A549 (cell line): ENCODE measurements around the gene UNC13C. TPM values are rescaled to one million over a fixed set of nuclear protein-coding genes. Genes with fewer than 3 reads are reported as not detected.

Source experiments
- ATAC-seq, 2 experiments: fragments of 200-7000 bp in 1 of 2; fragments of >200 bp in 1 of 2; cut with Nextera tagmentation in 1 of 2; cut with Tn5 transposase in 1 of 2; 3 replicates each; pipeline versions ENCODE4 v1.8.0 to v1.9.1; 2018 to 2020; ENCODE audit warnings: mild to moderate bottlenecking in 1 of 2, moderate library complexity in 1 of 2
- CTCF ChIA-PET: fragments of 300-600 bp; sonication (Branson Sonifier 250); formaldehyde crosslinking; extraction: SDS; loops from one replicate; lab custom pipeline; 2021; ENCODE audit warnings: antibody characterized with exemption, inconsistent platforms; lab: Yijun Ruan, JAX
- POLR2A ChIA-PET: fragments of 350-600 bp; formaldehyde crosslinking; extraction: SDS; loops from one replicate; lab custom pipeline; 2021; ENCODE audit warnings: antibody characterized with exemption, inconsistent platforms; lab: Yijun Ruan, JAX
- DNase-seq, 2 experiments: peaks; one replicate each; pipeline versions ENCODE4 v3.0.0 to v3.0.0-alpha.2; 2011 to 2016; ENCODE audit warnings: low read depth in 1 of 2, low spot score in 1 of 2
- FAIRE-seq: peaks from 2 replicates; lab custom pipeline; 2011; peaks lifted over from hg19 to GRCh38; lab: Jason Lieb, UNC
- H3K27ac ChIP-seq, 2 experiments: fragments of >200 bp; sonication (Bioruptor Twin); formaldehyde crosslinking; 3 replicates each; pipeline ENCODE4 v1.5.1; 2016 to 2017
- H3K4me1 ChIP-seq: fragments of >200 bp; sonication (Bioruptor Twin); formaldehyde crosslinking; 3 replicates; pipeline ENCODE4 v1.6.1; 2016
- H3K4me2 ChIP-seq: fragments of >200 bp; sonication (Bioruptor Twin); formaldehyde crosslinking; 3 replicates; pipeline ENCODE4 v1.6.1; 2016
- H3K4me3 ChIP-seq: fragments of >200 bp; sonication (Bioruptor Twin); formaldehyde crosslinking; 3 replicates; pipeline ENCODE4 v1.5.1; 2016
- H3K9me3 ChIP-seq: fragments of >200 bp; sonication (Bioruptor Twin); formaldehyde crosslinking; 3 replicates; pipeline ENCODE4 v1.6.1; 2016
- CBX8 ChIP-seq: fragments of 200-600 bp; sonication (generic); IDR thresholded peaks from 2 replicates; pipeline ENCODE4 v1.6.1; 2016
- CEBPB ChIP-seq, 2 experiments: fragments of >200 bp in 1 of 2; sonication (Bioruptor Twin) in 1 of 2; formaldehyde crosslinking in 1 of 2; IDR thresholded peaks; 2 replicates each; pipeline ENCODE4 v1.6.1; 2012 to 2016
- CHD2 ChIP-seq: fragments of 150-350 bp; IDR thresholded peaks from 2 replicates; pipeline ENCODE4 v1.6.1; 2014; ENCODE audit warnings: low read length; ENCODE audit not compliant: partially characterized antibody
- EP300 ChIP-seq, 2 experiments: fragments of >200 bp; sonication (Bioruptor Twin); formaldehyde crosslinking; IDR thresholded peaks; 2 replicates in 1 of 2; 3 replicates in 1 of 2; pipeline ENCODE4 v1.6.1; 2016 to 2017
- ESRRA ChIP-seq: fragments of 150-350 bp; IDR thresholded peaks from 2 replicates; pipeline ENCODE4 v1.6.1; 2014; ENCODE audit warnings: mild to moderate bottlenecking, low read length, borderline replicate concordance
- GATA3 ChIP-seq: IDR thresholded peaks from 2 replicates; pipeline ENCODE4 v1.6.1; 2012; ENCODE audit warnings: borderline replicate concordance
- HEYL ChIP-seq: fragments of 250-450 bp; sonication (Bioruptor Pico); IDR thresholded peaks from 2 replicates; pipeline ENCODE4 v1.8.0; 2021; ENCODE audit warnings: mild to moderate bottlenecking, moderate library complexity
- HOXA7 ChIP-seq: fragments of 250-450 bp; sonication (Bioruptor Pico); IDR thresholded peaks from 2 replicates; pipeline ENCODE4 v1.5.0; 2020; ENCODE audit warnings: mild to moderate bottlenecking, moderate library complexity
- HOXB13 ChIP-seq: fragments of 250-450 bp; sonication (Bioruptor Pico); IDR thresholded peaks from 2 replicates; pipeline ENCODE4 v1.5.0; 2020; ENCODE audit warnings: low read depth, mild to moderate bottlenecking, moderate library complexity
- HOXB5 ChIP-seq: fragments of 250-450 bp; sonication (Bioruptor Pico); IDR thresholded peaks from 2 replicates; pipeline ENCODE4 v1.5.0; 2020; ENCODE audit warnings: mild to moderate bottlenecking, moderate library complexity
- JUNB ChIP-seq: fragments of >200 bp; sonication (Bioruptor Twin); formaldehyde crosslinking; IDR thresholded peaks from 2 replicates; pipeline ENCODE4 v1.6.1; 2016
- KDM1A ChIP-seq: fragments of 200-600 bp; sonication (generic); IDR thresholded peaks from 2 replicates; pipeline ENCODE4 v1.6.1; 2016; ENCODE audit warnings: low read depth, mild to moderate bottlenecking
- KDM5A ChIP-seq: fragments of 200-600 bp; sonication (generic); IDR thresholded peaks from 2 replicates; pipeline ENCODE4 v1.6.1; 2016; ENCODE audit warnings: antibody characterized with exemption, mild to moderate bottlenecking
- MAFK ChIP-seq: fragments of 450-650 bp; IDR thresholded peaks from 2 replicates; pipeline ENCODE4 v1.6.1; 2014; ENCODE audit not compliant: partially characterized antibody
- NFE2L2 ChIP-seq: fragments of 150-350 bp; conservative IDR thresholded peaks from 2 replicates; pipeline ENCODE4 v1.6.1; 2014; ENCODE audit warnings: low read length
- NR3C1 ChIP-seq: fragments of >200 bp; sonication (Bioruptor Twin); formaldehyde crosslinking; IDR thresholded peaks from 3 replicates; pipeline ENCODE4 v1.6.1; 2017
- PHF8 ChIP-seq: fragments of 200-600 bp; sonication (generic); IDR thresholded peaks from 2 replicates; pipeline ENCODE4 v1.6.1; 2016; ENCODE audit warnings: low read depth, mild to moderate bottlenecking, antibody characterized with exemption, moderate library complexity, borderline replicate concordance
- POLR2A ChIP-seq: IDR thresholded peaks from 2 replicates; pipeline ENCODE4 v1.6.1; 2012; ENCODE audit warnings: mild to moderate bottlenecking, low read length
- SREBF2 ChIP-seq: fragments of 450-650 bp; IDR thresholded peaks from 2 replicates; pipeline ENCODE4 v1.6.1; 2014; ENCODE audit warnings: mild to moderate bottlenecking, moderate library complexity
- ZNF302 ChIP-seq: fragments of 250-450 bp; sonication (Bioruptor Pico); IDR thresholded peaks from 2 replicates; pipeline ENCODE4 v1.9.0; 2021; ENCODE audit warnings: inconsistent platforms, mild to moderate bottlenecking, moderate library complexity
- WGBS: methylation state at CpG from one replicate; pipeline ENCODE4 v1.1.6; 2017; ENCODE audit errors: missing lambda C conversion rate; 5-methylcytosine and 5-hydroxymethylcytosine counted together
- polyA plus RNA-seq, 4 experiments: library from polyadenylated mRNA; depleted of rRNA in 3 of 4; stranded (reverse); fragments of >200 nt; fragmentation: RNase III in 1 of 4; extraction: RNeasy Plus Mini Kit Qiagen cat#74134 plus additional on column Dnase treatment in 1 of 4; gene quantifications; 2 replicates in 3 of 4; 3 replicates in 1 of 4; pipeline ENCODE4 v1.2.3, GENCODE V29; 2011 to 2017
- TF ChIP-seq, protein P1 (sequence below): fragments of >200 bp; sonication (Bioruptor Twin); formaldehyde crosslinking; IDR thresholded peaks from 3 replicates; pipeline ENCODE4 v1.5.1; 2016
- TF ChIP-seq, protein P2 (sequence below): fragments of 200-600 bp; sonication (generic); IDR thresholded peaks from 2 replicates; pipeline ENCODE4 v1.6.1; 2016; ENCODE audit warnings: antibody characterized with exemption, mild to moderate bottlenecking, moderate library complexity
- TF ChIP-seq, protein P3 (sequence below): IDR thresholded peaks from 2 replicates; pipeline ENCODE4 v1.6.1; 2012
- TF ChIP-seq, protein P4 (sequence below): fragments of 250-450 bp; sonication (Bioruptor Pico); IDR thresholded peaks from 2 replicates; pipeline ENCODE4 v1.5.0; 2021; ENCODE audit warnings: mild to moderate bottlenecking, moderate library complexity, borderline replicate concordance
- TF ChIP-seq, protein P5 (sequence below): fragments of >200 bp; sonication (Bioruptor Twin); formaldehyde crosslinking; IDR thresholded peaks from 3 replicates; pipeline ENCODE4 v1.6.1; 2016

The UNC13C gene
- polyA plus RNA-seq, 2 of the 4 experiments (the other 2 are of a cell fraction): 0.01 to 0.04 TPM

DNA sequence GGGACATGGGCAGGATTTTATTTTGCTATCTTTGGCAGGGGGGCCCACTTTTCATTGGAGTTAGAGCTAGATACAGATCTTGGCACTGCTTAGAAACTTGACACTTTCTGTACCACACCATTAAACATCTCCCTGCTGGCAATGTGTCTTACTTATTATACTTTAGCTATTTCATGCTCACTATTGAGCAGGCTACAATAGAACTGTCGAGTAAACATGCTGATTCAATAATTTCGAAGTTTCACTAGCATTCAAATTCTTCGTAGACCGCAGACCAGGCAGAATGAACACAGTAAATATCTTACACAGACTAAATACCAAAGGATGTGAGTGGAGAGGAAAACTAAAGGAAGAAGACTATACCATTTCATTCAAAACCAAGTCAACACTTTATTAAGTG lies 180.8 kb downstream of the UNC13C start:
- POLR2A ChIA-PET: no interaction called here
- Histone ChIP-seq H3K9me3 (no peaks in the 10 kb centered on the region), H3K4me1 (no peaks in the 10 kb centered on the region), H3K4me3 (no peak overlapping the region), H3K27ac (no peak overlapping the region), H3K4me2 (no peak overlapping the region)
- TF ChIP-seq GATA3 (no peak), KDM1A (no peak), KDM5A (no peak), HEYL (no peak), JUNB (no peak), CHD2 (no peak), EP300 (IDR thresholded peaks at IDR 0.05) (no peak), MAFK (no peak), ESRRA (no peak), HOXA7 (CRISPR knock-in tag) (no peak), POLR2A (no peak)
- TF ChIP-seq, protein P1, sequence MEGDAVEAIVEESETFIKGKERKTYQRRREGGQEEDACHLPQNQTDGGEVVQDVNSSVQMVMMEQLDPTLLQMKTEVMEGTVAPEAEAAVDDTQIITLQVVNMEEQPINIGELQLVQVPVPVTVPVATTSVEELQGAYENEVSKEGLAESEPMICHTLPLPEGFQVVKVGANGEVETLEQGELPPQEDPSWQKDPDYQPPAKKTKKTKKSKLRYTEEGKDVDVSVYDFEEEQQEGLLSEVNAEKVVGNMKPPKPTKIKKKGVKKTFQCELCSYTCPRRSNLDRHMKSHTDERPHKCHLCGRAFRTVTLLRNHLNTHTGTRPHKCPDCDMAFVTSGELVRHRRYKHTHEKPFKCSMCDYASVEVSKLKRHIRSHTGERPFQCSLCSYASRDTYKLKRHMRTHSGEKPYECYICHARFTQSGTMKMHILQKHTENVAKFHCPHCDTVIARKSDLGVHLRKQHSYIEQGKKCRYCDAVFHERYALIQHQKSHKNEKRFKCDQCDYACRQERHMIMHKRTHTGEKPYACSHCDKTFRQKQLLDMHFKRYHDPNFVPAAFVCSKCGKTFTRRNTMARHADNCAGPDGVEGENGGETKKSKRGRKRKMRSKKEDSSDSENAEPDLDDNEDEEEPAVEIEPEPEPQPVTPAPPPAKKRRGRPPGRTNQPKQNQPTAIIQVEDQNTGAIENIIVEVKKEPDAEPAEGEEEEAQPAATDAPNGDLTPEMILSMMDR: no peak
- TF ChIP-seq, protein P2, sequence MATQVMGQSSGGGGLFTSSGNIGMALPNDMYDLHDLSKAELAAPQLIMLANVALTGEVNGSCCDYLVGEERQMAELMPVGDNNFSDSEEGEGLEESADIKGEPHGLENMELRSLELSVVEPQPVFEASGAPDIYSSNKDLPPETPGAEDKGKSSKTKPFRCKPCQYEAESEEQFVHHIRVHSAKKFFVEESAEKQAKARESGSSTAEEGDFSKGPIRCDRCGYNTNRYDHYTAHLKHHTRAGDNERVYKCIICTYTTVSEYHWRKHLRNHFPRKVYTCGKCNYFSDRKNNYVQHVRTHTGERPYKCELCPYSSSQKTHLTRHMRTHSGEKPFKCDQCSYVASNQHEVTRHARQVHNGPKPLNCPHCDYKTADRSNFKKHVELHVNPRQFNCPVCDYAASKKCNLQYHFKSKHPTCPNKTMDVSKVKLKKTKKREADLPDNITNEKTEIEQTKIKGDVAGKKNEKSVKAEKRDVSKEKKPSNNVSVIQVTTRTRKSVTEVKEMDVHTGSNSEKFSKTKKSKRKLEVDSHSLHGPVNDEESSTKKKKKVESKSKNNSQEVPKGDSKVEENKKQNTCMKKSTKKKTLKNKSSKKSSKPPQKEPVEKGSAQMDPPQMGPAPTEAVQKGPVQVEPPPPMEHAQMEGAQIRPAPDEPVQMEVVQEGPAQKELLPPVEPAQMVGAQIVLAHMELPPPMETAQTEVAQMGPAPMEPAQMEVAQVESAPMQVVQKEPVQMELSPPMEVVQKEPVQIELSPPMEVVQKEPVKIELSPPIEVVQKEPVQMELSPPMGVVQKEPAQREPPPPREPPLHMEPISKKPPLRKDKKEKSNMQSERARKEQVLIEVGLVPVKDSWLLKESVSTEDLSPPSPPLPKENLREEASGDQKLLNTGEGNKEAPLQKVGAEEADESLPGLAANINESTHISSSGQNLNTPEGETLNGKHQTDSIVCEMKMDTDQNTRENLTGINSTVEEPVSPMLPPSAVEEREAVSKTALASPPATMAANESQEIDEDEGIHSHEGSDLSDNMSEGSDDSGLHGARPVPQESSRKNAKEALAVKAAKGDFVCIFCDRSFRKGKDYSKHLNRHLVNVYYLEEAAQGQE: no peak
- TF ChIP-seq, protein P3, sequence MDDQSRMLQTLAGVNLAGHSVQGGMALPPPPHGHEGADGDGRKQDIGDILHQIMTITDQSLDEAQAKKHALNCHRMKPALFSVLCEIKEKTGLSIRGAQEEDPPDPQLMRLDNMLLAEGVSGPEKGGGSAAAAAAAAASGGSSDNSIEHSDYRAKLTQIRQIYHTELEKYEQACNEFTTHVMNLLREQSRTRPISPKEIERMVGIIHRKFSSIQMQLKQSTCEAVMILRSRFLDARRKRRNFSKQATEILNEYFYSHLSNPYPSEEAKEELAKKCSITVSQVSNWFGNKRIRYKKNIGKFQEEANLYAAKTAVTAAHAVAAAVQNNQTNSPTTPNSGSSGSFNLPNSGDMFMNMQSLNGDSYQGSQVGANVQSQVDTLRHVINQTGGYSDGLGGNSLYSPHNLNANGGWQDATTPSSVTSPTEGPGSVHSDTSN: no peak
- 52% methylated on average over 4 of the region's 4 CpGs for whole genome bisulfite sequencing
- CTCF ChIA-PET: no interaction called here
- no peak for ATAC-seq
- DNase-seq: no peak
- no peak for FAIRE-seq

DNA sequence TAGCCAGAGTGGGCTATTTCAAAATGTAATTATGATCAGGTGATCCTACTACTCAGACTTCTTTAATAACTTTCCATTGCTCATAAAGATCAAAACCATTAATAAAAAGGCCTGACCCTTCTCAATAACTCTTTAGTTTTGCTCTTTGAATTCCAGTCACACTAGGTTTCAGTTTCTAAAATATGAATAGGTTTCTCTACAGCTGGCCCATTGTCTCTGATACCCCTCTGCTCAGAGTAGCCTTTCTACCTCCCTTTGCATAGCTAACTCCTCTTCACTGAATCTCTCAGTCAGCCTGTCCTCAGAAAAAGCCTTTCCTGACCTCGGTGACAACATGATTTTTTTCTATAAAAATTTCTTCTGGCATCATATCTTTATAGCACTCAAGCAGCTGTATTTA lies 209.1 kb downstream of the UNC13C start:
- DNase-seq (no peak), FAIRE-seq (no peak), ATAC-seq (no peak)
- POLR2A ChIA-PET: no interaction called here
- H3K9me3 ChIP-seq: no peaks in the 10 kb centered on the region
- H3K4me3 ChIP-seq: no peak overlapping the region
- 0% methylated on average over 1 of the region's 1 CpG for WGBS
- no peak for TF ChIP-seq HOXA7 (CRISPR knock-in tag)
- TF ChIP-seq NR3C1: no peak
- TF ChIP-seq SREBF2: no peak
- no peak for TF ChIP-seq CEBPB (IDR thresholded peaks at IDR 0.05)
- TF ChIP-seq MAFK: no peak
- TF ChIP-seq, protein P4, sequence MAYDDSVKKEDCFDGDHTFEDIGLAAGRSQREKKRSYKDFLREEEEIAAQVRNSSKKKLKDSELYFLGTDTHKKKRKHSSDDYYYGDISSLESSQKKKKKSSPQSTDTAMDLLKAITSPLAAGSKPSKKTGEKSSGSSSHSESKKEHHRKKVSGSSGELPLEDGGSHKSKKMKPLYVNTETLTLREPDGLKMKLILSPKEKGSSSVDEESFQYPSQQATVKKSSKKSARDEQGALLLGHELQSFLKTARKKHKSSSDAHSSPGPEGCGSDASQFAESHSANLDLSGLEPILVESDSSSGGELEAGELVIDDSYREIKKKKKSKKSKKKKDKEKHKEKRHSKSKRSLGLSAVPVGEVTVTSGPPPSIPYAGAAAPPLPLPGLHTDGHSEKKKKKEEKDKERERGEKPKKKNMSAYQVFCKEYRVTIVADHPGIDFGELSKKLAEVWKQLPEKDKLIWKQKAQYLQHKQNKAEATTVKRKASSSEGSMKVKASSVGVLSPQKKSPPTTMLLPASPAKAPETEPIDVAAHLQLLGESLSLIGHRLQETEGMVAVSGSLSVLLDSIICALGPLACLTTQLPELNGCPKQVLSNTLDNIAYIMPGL (CRISPR knock-in tag): no peak
- TF ChIP-seq NFE2L2: no peak
- no peak for TF ChIP-seq ESRRA
- TF ChIP-seq CBX8: no peak
- TF ChIP-seq, protein P1: no peak
- no peak for TF ChIP-seq KDM5A
- TF ChIP-seq HOXB5 (CRISPR knock-in tag): no peak
- no peak for TF ChIP-seq ZNF302 (CRISPR knock-in tag)
- no peak for TF ChIP-seq HOXB13 (CRISPR knock-in tag)
- TF ChIP-seq JUNB: no peak
- TF ChIP-seq, protein P5, sequence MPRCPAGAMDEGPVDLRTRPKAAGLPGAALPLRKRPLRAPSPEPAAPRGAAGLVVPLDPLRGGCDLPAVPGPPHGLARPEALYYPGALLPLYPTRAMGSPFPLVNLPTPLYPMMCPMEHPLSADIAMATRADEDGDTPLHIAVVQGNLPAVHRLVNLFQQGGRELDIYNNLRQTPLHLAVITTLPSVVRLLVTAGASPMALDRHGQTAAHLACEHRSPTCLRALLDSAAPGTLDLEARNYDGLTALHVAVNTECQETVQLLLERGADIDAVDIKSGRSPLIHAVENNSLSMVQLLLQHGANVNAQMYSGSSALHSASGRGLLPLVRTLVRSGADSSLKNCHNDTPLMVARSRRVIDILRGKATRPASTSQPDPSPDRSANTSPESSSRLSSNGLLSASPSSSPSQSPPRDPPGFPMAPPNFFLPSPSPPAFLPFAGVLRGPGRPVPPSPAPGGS: no peak
- TF ChIP-seq PHF8: no peak
- no peak for TF ChIP-seq CHD2
- TF ChIP-seq HEYL: no peak
- no peak for TF ChIP-seq GATA3
- H3K4me1 ChIP-seq: no peaks in the 10 kb centered on the region
- H3K27ac ChIP-seq: no peak overlapping the region
- CTCF ChIA-PET: no interaction called here
- H3K4me2 ChIP-seq: no peak overlapping the region
